ENCODE data around the gene TMEM39B. TPM values are rescaled to one million over a fixed set of nuclear protein-coding genes. Genes with fewer than 3 reads are reported as not detected.

Gene TMEM39B
- total RNA-seq, 4 donors from 2014 or later = 2.6 to 35.8 (median 3.5) TPM

GRCh38 chr1:32091176-32091575 lies 18.4 kb downstream of the TMEM39B start:
- Histone ChIP-seq H3K4me1 (no peaks in the 10 kb centered on the region), H3K9me3 (no peaks in the 10 kb centered on the region), H3K36me3 (peaks cover 0 to 21% (median 8%) of the 10 kb centered on the region in 4 donors), H3K27me3 (no peaks in the 10 kb centered on the region), H3K4me3 (no peak overlapping the region), H3K27ac (no peak overlapping the region)
- WGBS, 2 donors (ENCODE audit: low coverage in 1 of 2) = 96 to 100% methylated on average over 1 to 8 of the region's 8 CpGs
- in situ Hi-C loops (cut with MboI; ENCODE audit: low pct_ligation_motif_present in 1 of 4, low pct_unique_long_range_greater_than_20kb in 1 of 4, low sequenced_read_pairs in 3 of 4) (no loop called here), intact Hi-C loops (cut with DNase I; ENCODE audit: low total_unique reads) (no loop called here)
- TF ChIP-seq POLR2A (IDR thresholded peaks at IDR 0.05) (no peak), POLR2AphosphoS5 (IDR thresholded peaks at IDR 0.05) (no peak), CTCF (IDR thresholded peaks at IDR 0.05) (no peak), EP300 (IDR thresholded peaks at IDR 0.05; ENCODE audit: low read depth) (no peak)
- DNase-seq = no peak

- Histone ChIP-seq H3K36me3 (peaks cover 0 to 26% (median 8%) of the 10 kb centered on the region in 4 donors), H3K27me3 (no peaks in the 10 kb centered on the region), H3K4me3 (no peak overlapping the region), H3K9me3 (no peaks in the 10 kb centered on the region), H3K27ac (no peak overlapping the region), H3K4me1 (no peaks in the 10 kb centered on the region)
- intact Hi-C loops (cut with DNase I; ENCODE audit: low total_unique reads) = no loop called here
- WGBS, 2 donors (ENCODE audit: low coverage in 1 of 2) = 97% methylated on average over 15 of the region's 15 CpGs; no CpG with 5 or more reads in 1 of the 2 donors
- TF ChIP-seq EP300 (IDR thresholded peaks at IDR 0.05; ENCODE audit: low read depth) (no peak), CTCF (IDR thresholded peaks at IDR 0.05) (no peak)
- in situ Hi-C loops (cut with MboI; ENCODE audit: low pct_ligation_motif_present in 1 of 4, low pct_unique_long_range_greater_than_20kb in 1 of 4, low sequenced_read_pairs in 3 of 4) = no loop called here
- no peak for DNase-seq
Observed at GRCh38 chr1:32091591-32091990, 18.9 kb downstream of the TMEM39B start.

GRCh38 chr1:32094746-32095521 lies 22.2 kb downstream of the TMEM39B start:
- Histone ChIP-seq H3K9me3 (no peaks in the 10 kb centered on the region), H3K4me3 (no peak overlapping the region), H3K27me3 (no peaks in the 10 kb centered on the region), H3K36me3 (peaks cover 0 to 32% (median 8%) of the 10 kb centered on the region in 4 donors), H3K27ac (peak overlapping the region in 1 of 4 donors; percentile 36), H3K4me1 (no peaks in the 10 kb centered on the region)
- 82 to 93% methylated on average over 2 to 11 of the region's 11 CpGs for WGBS, 2 donors (ENCODE audit: low coverage in 1 of 2)
- no peak for TF ChIP-seq POLR2A (IDR thresholded peaks at IDR 0.05)
- peak in 1 of 3 donors; percentile 50 for TF ChIP-seq POLR2AphosphoS5 (IDR thresholded peaks at IDR 0.05)
- TF ChIP-seq CTCF (IDR thresholded peaks at IDR 0.05) = no peak
- intact Hi-C loops (cut with DNase I; ENCODE audit: low total_unique reads) = no loop called here
- DNase-seq = peak; percentile 20
- in situ Hi-C loops (cut with MboI; ENCODE audit: low pct_ligation_motif_present in 1 of 4, low pct_unique_long_range_greater_than_20kb in 1 of 4, low sequenced_read_pairs in 3 of 4) = no loop called here

- peaks cover 0 to 22% (median 4%) of the 10 kb centered on the region in 4 donors for H3K36me3 ChIP-seq
- in situ Hi-C loops (cut with MboI; ENCODE audit: low pct_ligation_motif_present in 1 of 4, low pct_unique_long_range_greater_than_20kb in 1 of 4, low sequenced_read_pairs in 3 of 4) = no loop called here
Observed at GRCh38 chr1:32099426-32099825, 26.7 kb downstream of the TMEM39B start.

More at GRCh38 chr1:32099426-32099825, 26.7 kb downstream of the TMEM39B start:
- TF ChIP-seq EP300 (IDR thresholded peaks at IDR 0.05; ENCODE audit: low read depth) = no peak
- TF ChIP-seq POLR2AphosphoS5 (IDR thresholded peaks at IDR 0.05) = no peak
- no peak for TF ChIP-seq POLR2A (IDR thresholded peaks at IDR 0.05)
- TF ChIP-seq CTCF (IDR thresholded peaks at IDR 0.05) = no peak
- Histone ChIP-seq H3K4me3 (no peak overlapping the region), H3K27ac (no peak overlapping the region), H3K4me1 (no peaks in the 10 kb centered on the region), H3K9me3 (no peaks in the 10 kb centered on the region), H3K27me3 (no peaks in the 10 kb centered on the region)
- 89 to 93% methylated on average over 2 to 4 of the region's 4 CpGs for WGBS, 2 donors (ENCODE audit: low coverage in 1 of 2)
- intact Hi-C loops (cut with DNase I; ENCODE audit: low total_unique reads) = no loop called here
- no peak for DNase-seq
